Stimulated activated CD8-positive, alpha-beta memory T cell treated with anti-CD3 and anti-CD28 coated beads, Interleukin-4, amount 100 ng/mL, for 48 hours (primary cell): ENCODE results near the gene GABRB1.

Experiments used
- DNase-seq: peaks from one replicate; pipeline ENCODE4 v3.0.0-alpha.2; 2020

GABRB1 gene

DNA sequence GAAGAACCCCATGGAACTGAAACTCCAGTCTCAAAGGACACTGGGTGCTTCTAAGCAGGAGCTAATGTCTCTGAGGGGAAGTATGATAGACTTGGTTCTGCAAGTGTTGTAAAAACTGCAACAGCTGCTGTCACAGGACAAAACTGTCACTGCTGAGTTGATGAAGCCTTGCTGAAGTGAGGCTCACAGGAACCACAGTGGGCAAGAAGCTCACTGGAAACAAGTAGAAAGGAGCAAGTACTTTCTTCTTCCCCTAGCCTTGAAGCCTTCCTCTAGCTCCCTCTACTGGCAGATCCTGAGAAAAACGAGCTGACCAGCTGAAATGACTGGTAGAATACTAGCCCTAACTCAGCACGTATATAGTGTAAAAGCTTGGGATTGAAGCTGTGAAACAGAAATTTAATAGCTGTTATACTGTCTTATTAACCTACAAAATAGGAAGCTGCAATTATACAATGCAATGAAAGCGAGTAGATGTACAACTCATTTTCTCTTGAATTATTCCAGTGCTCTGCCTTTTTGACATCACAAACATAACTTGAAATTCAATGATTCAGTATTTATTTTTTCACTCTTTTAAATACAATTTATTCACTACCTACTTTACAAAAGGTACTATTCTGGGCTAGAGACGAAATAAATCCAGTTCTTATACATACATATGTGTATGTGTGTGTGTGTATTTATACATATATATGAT, 91.4 kb downstream of the GABRB1 start:
- DNase-seq: peak; percentile 62

DNA sequence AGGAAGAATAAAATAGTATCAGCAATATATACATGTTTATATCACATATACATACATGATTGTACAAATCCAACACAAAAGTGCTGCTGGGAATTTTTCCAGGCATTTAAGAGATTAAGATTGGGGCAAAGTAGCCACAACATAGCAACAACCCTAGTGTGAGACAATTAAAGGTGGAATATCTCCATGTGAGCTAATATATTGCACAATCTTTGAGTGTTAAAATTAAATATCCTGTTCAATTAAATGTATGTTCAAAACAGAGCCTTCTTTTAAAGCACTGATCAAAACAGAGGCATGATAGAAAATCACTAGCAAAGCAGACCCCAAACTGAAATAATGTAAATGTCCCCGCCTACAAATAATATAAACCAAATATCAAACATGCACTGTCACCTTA, 97.6 kb downstream of the GABRB1 start:
- no peak for DNase-seq

DNA sequence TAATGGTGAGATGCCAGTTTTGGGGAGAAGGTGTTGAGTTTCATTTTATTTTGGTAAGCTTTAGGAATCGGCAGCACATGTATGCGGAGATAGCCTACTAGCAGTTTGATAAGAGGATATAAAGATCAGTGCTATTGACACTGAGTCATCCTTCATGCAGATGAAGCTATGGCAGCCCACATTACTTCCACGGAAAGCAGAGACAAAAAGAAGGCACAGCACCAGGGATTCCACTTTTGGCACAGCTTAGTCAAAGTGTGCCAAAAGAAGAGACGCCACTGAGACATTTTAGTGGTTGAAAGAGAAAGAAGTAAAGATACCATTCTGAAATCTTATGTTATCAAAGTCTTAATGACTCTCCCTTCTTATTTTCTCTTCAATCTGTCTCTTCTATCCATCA, 103.8 kb downstream of the GABRB1 start:
- no peak for DNase-seq

DNA sequence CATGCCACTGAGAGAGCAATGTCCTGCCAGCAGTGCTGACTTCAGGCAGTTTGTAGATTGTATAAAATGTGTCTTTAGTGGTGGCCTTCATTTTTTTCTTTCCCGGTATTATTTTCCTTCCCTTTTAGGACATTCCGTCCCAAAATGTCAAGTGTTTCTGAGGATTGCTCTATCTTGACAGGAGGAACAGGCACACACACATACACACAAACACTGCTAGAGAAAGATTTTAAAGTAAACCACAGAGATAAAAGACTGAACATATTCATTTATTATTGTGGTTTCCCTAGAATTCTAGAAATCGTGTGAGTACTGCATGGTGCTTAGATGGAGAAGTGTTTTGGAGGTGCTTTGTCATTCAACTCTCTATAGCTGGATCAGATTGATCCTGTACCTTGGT, 111.9 kb downstream of the GABRB1 start:
- DNase-seq: no peak

DNA sequence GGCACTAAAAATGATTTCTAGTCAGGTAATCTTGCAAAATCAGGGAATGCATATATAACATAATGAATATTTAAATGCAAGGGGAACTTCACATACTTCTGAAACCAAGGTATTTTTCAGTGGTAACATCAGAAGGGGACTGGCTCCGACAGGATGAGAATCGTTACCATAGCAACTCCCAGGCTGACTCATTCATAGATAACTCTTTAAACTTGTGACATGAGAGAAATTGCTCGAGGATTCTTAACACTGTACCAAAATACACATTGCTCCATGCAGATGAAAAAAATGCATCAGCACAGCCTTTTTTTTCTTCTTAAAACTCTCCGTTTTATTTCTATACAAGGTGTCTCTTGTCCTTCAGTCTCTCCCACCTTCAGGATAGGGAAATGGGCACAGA, 114.3 kb downstream of the GABRB1 start:
- DNase-seq: no peak

DNA sequence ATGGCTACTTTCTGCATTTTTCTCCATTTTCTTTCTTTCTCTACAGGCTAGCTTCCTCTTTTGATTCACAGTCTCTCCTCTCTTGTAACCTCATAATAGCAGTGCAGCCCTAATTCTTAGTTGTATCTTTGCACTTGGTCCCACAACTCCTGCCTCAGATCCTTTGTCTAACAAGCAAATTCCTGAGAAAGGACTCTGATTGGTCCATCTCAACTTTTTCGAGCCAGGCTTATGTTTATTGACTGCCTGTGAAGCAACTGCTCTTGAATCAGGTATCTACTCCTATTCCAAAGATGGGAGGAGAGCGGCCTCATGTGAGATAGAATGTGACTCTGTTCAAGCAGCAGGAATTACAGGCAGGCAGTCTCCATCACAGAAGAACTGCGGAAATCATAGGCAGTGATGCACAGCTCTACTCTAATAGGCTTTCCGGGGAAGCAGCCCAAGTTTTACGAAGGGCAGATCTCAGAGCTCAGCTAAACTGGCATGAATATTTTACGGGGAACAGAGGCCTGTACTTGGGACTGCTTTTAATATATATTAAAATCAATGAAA, 123.5 kb downstream of the GABRB1 start:
- DNase-seq: no peak

DNA sequence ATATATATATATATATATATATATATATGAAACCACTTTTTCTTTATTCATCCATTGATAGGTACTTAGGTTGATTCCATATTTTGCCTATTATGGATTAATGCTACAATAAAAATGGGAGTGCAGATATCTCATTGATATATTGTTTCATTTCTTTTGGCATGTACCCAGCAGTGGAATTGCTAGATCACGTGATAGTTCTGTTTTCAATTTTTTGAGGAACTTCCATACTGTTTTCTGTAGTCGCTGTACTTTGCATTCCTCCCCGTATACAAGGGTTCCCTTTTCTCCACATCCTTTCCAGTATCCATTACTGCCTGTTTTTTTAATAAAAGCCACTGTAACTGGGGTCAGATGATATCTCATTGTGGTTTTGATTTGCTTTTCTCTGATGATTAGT, 124.6 kb downstream of the GABRB1 start:
- DNase-seq: no peak

DNA sequence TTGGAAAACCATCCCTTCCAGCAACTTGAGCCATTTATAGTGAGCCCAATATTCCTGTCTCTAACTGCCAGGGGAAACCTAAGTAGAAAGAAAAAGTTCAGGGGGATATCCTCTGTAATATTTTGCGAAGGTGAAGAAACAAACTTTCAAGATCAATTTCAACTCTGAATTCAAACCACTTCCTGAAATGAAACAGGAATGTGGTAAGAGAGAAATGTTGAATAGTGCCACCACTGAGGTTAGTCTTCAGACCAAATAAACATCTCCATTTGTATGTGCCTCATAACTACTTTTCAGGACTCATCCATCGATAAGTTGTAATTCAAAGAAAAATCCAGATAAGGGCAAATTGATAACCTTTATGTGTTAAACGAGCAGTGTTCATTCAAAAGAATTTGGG, 128.7 kb downstream of the GABRB1 start:
- no peak for DNase-seq

DNA sequence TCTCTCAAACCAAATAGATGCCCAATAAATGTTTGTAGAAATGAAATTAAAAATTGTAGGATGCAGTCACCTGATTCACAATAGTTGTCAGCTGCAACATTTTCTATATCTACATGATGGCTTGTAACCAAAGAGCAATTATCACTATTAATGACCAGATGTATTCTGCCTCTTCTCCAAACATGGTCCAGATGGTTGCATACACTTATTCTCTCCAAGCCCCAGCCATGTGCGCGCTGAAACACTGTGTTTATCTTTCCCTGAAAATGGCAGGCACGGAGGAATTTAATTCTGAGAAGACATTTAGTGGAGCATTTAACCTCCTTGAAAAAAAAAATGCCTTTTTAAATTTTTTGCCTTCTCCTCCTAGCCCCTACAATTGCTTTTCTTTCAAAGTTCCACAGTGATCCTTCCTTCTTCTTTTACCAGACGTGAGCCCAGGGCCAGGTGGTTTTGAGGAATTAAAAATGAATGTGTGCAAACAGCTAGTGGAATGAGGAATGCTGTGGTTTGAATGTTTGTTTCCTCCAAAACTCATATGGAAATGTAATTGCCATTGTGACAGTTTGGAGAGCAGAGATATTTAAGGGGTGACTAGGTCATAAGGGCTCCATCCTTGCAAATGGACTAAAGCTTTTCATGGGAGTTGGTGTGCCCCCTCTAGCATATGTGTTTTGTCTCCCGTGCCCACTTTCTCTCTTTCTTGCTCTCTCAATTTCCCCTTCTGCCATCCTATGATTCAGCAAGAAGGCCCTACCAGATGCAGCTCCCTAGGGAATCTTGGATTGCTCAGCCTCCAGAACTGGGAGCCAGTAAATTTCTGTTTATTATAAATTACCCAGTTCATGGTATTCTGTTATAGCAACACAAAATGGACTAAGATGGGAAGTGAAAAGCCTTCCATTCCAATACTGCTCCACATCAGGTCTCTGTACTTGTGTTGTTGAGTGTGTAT, 136.0 kb downstream of the GABRB1 start:
- DNase-seq: no peak

DNA sequence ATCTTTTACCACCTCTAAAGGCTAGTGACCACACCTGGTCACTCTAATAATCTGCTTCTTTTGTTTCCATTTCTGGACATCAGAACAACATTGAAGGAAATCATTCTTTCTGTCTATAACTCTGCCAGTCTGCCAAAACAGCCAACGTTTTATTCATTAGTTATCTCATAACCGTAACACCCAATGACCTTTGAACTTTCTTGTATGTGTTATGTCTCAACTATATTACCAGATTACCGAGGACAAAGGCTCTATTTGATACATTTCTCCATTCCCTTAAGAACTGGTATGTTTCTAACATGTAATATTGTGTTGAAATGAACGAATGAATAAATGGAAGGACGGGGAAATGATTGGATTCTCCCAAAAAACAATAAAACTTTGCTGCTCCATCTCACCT, 152.7 kb downstream of the GABRB1 start:
- DNase-seq: no peak

DNA sequence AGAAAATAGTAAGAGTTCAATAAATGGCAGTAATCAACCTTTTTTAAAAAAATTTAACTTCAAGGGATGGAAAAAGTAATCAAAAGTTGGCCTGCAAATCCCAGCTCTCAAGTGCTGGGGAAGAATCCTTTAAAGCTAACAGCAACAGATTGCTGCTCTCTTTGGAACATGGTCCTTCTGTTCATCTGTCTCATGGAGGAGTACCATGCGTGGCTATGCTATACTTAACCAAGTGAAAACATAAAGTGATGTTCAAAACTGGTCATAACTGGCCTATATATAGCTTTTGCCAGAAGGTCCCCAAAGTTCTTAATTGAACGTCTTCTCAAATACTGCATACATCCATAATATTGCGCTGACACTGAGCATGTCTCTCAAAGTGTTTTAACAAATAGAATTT, 154.4 kb downstream of the GABRB1 start:
- DNase-seq: no peak

DNA sequence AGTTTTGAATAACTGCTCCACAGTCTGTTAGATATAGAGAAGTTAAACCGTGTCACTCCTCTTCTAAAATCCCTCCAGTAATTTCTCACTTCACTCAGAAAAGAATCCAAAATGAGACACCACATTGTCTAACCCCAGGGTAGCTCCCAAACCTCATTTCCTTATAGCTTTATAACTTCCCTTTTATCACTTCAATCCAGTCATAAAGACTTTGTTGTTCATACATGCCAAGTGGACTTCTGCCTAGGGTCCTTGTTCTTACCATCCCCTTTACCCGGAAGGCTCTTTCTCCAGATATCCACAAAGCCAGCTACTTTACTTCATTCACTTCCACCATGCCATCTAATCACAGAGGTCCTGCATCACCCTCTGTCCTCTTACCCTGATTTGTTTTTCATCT, 156.2 kb downstream of the GABRB1 start:
- no peak for DNase-seq

DNA sequence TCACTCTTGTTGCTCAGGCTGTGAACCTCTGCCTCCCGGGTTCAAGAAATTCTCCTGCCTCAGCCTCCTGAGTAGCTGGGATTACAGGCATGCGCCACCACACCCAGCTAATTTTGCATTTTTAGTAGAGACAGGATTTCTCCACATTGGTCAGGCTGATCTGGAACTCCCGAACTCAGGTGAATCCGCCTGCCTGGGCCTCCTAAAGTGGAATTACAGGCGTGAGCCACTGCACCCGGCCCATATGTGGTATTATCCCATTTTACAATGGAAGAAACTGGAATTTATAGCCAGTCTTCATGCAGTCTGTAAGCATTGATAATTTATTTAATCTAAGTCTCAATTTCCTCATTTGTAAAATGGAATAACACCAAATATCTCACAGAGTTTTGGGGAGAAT, 161.8 kb downstream of the GABRB1 start:
- no peak for DNase-seq

DNA sequence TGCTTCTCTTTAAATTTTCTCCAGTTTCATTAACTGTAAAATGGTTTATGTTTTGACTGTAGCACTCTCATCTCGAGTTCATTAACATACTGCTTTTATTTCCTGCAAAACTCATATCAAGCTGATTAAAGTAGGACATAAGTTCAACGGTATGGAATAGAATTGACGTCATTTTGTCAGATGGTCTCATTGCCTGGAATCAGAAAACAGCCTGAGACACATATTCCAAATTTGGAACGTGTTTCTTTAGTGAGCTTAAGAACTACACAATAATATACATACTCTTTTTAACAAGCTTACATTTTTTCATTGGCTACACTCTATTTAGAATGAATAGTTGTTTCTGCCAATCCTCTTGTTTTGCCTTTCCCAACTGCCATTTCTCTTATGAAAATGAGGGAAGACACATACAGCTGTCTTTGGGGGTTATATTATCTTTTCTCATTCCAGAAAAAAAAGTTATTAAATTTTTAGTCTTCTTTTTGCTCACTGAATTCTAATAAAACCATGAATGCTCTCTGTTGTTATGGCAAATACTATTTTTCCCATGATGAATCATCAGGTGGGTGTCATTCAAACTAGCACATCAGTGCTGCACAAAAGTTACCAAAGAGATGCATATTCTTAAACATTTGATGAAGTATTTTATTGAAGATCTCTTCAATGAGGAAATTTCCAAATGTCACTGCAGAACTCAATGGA, 162.8 kb downstream of the GABRB1 start:
- no peak for DNase-seq

DNA sequence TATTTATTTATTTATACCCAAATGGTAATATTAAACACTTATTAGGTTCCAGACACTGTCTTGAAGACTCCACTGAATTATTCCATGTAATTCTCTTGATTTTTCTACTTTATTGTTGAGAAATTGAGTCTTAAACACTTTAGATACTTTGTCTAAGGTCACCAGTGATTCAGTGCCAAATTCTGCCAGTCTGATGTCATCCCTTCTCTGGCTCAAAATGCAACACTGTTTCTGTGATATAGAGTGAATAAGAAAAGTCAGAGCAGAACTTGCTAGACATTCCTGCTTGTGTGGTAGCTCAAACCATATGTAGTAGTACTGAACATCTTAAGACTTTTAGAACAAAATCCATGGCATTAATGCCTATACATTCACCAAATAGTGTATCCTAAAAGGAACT, 164.3 kb downstream of the GABRB1 start:
- no peak for DNase-seq

DNA sequence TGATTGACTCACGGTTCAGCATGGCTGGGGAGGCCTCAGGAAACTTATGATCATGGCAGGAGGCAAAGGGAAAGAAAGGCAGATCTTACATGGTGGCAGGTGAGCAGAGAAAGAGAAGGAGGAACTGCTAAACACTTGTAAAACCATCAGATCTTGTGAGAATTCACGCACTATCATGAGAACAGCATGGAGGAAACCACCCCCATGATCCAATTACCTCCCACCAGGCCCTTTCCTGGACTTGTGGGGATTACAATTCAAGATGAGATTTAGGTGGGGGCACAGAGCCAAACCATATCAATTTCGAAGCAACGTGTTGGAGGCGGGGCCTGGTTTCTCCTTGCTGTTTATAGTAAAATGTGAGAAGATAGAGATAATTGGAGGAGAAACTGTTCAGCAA, 167.4 kb downstream of the GABRB1 start:
- no peak for DNase-seq

DNA sequence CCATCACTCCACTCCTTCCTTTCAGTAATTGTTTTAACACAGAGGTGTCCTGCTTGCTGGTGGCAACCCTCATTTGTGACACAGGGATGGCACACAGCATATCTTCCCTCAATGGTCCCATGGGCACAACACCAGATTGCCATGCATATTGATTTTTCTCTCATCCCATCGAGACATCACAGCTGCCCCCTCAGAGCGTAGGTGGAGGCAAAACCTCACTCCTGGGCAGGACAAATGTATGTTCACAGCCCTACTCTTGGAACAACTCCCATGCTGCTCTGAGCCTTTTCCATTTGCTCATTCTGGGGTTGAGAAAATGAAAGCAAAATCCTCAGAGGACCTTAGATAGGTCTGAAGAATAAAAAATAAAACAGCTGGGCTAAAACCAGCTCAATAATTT, 172.2 kb downstream of the GABRB1 start:
- DNase-seq: no peak

DNA sequence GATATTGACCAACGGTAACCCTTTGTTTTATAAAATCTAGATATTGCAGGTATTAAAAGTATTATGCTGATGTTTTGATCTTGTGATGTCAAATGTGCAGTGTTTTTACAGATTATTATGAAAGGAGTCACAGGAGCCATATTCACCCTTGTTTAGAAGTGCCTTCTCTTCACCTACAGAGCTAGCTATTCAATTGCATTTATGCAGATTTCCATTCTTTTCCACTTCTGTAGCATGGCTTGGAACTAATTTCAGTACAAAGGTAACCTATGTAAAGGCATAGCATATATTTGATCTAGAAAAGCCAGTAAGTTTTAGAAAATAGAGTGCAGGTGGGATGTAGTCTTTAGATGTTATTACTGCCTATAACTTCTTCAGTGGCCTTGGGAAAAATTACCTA, 176.2 kb downstream of the GABRB1 start:
- DNase-seq: no peak

DNA sequence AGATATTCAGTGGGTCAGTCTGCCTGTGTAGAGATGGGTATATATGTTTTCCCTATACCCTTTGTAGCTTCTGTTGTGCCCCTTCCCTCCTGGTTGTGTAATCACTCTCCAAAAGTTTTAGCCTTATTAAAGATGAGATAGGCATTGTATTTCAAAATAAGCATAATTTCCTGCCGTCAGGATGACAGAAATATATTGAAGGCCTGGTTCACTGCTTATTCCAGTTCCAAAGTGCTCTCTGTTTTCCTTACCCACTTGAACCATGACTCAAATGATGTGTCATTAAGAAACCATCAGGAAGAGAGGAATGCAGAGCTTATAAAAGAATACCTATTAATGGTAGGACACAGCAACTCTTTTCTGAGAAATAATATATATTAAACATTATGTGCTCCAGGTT, 178.5 kb downstream of the GABRB1 start:
- DNase-seq: no peak

DNA sequence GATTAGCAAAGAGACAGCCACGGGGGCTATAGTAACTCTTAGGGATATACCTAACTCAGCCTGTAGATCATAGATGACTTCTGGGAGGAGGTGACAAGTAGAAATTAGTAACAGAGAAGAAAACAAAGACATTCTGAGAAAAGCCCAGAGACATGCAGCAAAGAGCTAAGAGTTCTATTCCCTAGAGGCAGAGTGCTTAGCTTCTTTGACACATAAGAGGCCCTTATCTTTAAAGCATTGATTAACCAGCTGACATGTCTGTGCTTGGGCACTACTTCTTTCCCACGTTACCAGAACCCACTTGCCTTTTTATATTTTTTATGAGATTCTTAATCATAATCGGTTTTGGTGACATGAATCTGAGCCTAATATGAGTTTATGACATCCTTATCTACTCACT, 179.5 kb downstream of the GABRB1 start:
- DNase-seq: no peak

DNA sequence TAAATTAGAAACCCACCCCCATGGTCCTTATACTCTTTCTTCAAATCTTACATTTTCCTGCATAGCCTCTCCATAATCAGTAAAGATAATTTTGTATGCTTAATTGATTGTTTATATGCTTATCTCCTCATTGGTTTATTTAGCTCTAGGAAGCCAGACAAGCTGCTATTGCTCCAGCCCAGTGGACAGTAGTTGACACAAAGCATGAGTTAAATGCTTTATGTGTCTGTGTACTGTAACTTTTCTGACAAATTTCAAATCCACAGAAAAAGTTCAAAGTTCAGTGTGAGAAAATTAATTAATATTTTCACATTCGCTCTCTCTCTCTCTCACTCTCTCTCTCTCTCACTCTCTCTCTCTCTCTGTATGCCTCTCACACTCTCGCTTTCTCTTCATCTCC, 181.7 kb downstream of the GABRB1 start:
- no peak for DNase-seq

DNA sequence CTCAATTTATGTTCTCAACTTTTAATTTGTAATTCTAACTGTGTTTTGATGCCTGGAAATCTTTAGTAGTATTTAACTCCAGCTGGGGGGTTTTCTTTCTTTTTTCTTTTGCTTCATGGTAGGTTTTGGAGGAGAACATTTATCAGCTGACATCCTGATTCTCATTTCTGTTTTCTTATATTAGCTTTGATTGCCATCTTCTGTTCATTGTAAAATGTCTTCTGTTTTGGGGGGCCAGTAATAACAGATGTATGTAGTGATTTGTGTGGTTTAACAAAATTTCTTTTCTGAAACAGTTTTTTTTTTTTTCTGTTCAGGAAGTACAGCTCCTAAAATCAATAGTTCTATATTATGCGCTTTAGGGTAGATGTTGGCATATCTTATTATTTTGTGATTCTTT, 182.2 kb downstream of the GABRB1 start:
- no peak for DNase-seq

DNA sequence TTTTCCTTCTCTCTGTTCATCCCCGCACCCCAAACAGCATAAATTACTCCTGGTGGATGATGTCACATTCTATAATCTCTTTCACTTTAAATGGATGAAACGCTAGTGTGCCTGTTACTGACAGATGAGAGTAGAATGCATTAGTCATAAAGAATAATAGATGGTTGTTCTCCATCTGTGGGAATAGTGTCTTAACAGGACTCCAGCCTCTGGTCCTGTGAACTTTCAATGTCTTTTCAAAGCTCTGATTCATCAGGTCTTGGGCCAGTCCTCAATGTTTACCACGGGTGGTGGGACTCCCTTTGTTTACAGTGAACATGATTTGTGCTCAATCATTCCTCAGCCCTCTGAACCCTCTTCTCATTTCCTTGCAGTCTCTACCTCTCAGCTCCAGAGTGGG, 182.6 kb downstream of the GABRB1 start:
- DNase-seq: no peak

DNA sequence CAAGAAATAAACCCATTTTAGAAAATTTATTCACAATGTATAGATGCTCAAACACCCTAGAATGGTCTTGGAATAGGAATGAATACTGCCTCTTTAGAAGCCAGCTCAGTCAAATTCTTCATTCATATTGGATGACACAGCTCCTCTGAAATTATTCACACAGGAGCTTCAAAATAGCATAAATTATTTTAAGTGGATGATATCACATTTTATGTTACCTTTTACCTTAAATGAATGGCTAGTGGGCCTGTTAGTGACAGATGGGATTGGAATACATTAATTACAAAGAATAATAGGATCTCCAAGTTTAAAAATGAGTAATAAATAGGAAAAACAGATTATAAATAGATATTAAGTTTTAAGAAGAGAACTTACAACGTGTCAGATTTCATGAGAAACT, 184.4 kb downstream of the GABRB1 start:
- no peak for DNase-seq
